Measurements from ENCODE around the gene SEMA6A.

Gene SEMA6A

GRCh38 chr5:116448870-116449427, 125.7 kb downstream of the SEMA6A start:
- TF ChIP-seq CTCF (IDR thresholded peaks at IDR 0.05; ENCODE audit: low read depth, low read length) = no peak
- DNase-seq = no peak
- Histone ChIP-seq H3K27me3 (no peaks in the 10 kb centered on the region), H3K4me1 (peaks cover 10% of the 10 kb centered on the region), H3K9me3 (no peaks in the 10 kb centered on the region), H3K36me3 (peaks cover 16% of the 10 kb centered on the region), H3K4me3 (ENCODE audit: low read depth, low read length) (no peak overlapping the region)

- H3K36me3 ChIP-seq = peaks cover 16% of the 10 kb centered on the region
- H3K27me3 ChIP-seq = no peaks in the 10 kb centered on the region
- DNase-seq = peak; percentile 40
- TF ChIP-seq CTCF (IDR thresholded peaks at IDR 0.05; ENCODE audit: low read depth, low read length) = peak; percentile 62
- H3K4me3 ChIP-seq (ENCODE audit: low read depth, low read length) = no peak overlapping the region
- no peaks in the 10 kb centered on the region for H3K9me3 ChIP-seq
- peaks cover 5% of the 10 kb centered on the region; the same call in 1 of the 2 replicates for H3K4me1 ChIP-seq
These were observed 126.2 kb downstream of the SEMA6A start for GRCh38 chr5:116448450-116448849.

- Histone ChIP-seq H3K4me3 (ENCODE audit: low read depth, low read length) (no peak overlapping the region), H3K27me3 (no peaks in the 10 kb centered on the region), H3K9me3 (no peaks in the 10 kb centered on the region), H3K4me1 (peaks cover 12% of the 10 kb centered on the region), H3K36me3 (peaks cover 16% of the 10 kb centered on the region)
- DNase-seq = no peak
- TF ChIP-seq CTCF (IDR thresholded peaks at IDR 0.05; ENCODE audit: low read depth, low read length) = no peak
These were observed 128.1 kb downstream of the SEMA6A start for GRCh38 chr5:116446356-116447005.

- DNase-seq = no peak
- H3K4me1 ChIP-seq = peaks cover 24% of the 10 kb centered on the region
These were observed 129.3 kb downstream of the SEMA6A start for GRCh38 chr5:116445311-116445710.

GRCh38 chr5:116444373-116445295, 130.0 kb downstream of the SEMA6A start:
- H3K4me3 ChIP-seq (ENCODE audit: low read depth, low read length) = no peak overlapping the region
- peaks cover 16% of the 10 kb centered on the region for H3K36me3 ChIP-seq
- no peak for DNase-seq
- H3K4me1 ChIP-seq = peaks cover 27% of the 10 kb centered on the region
- no peaks in the 10 kb centered on the region for H3K9me3 ChIP-seq
- H3K27me3 ChIP-seq = no peaks in the 10 kb centered on the region
- no peak for TF ChIP-seq CTCF (IDR thresholded peaks at IDR 0.05; ENCODE audit: low read depth, low read length)

More at GRCh38 chr5:116445311-116445710, 129.3 kb downstream of the SEMA6A start:
- Histone ChIP-seq H3K4me3 (ENCODE audit: low read depth, low read length) (no peak overlapping the region), H3K9me3 (no peaks in the 10 kb centered on the region), H3K27me3 (no peaks in the 10 kb centered on the region), H3K36me3 (peaks cover 16% of the 10 kb centered on the region)
- no peak for TF ChIP-seq CTCF (IDR thresholded peaks at IDR 0.05; ENCODE audit: low read depth, low read length)

All from BE2C (cell line).